Measurements from ENCODE around the gene MVP.
"Not testable (repeated sequence)": the region's sequence is repeated elsewhere in the genome, so short reads cannot be mapped to it uniquely, and the experiment has no call there.

The MVP gene

GRCh38 chr16:29815793-29816693, 4.2 kb upstream of the MVP start, which contains the start of gene PAGR1:
TSS of gene PAGR1 (plus strand) at chr16:29816152. CDS start at chr16:29816526, 374 bp downstream.
- DNase-seq, result peak; percentile 97

- DNase-seq, result no peak
Measured at GRCh38 chr16:29816694-29817441, 3.4 kb upstream of the MVP start.

- DNase-seq, result no peak
Measured at GRCh38 chr16:29818082-29818481, 2.2 kb upstream of the MVP start.

DNA sequence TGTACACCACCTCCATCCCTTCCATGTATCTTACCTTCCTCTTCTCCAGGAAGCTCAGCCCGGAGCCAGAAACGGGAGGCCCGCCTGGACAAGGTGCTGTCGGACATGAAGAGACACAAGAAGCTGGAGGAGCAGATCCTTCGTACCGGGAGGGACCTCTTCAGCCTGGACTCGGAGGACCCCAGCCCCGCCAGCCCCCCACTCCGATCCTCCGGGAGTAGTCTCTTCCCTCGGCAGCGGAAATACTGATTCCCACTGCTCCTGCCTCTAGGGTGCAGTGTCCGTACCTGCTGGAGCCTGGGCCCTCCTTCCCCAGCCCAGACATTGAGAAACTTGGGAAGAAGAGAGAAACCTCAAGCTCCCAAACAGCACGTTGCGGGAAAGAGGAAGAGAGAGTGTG, 756 bp upstream of the MVP start:
- DNase-seq, result no peak

DNA sequence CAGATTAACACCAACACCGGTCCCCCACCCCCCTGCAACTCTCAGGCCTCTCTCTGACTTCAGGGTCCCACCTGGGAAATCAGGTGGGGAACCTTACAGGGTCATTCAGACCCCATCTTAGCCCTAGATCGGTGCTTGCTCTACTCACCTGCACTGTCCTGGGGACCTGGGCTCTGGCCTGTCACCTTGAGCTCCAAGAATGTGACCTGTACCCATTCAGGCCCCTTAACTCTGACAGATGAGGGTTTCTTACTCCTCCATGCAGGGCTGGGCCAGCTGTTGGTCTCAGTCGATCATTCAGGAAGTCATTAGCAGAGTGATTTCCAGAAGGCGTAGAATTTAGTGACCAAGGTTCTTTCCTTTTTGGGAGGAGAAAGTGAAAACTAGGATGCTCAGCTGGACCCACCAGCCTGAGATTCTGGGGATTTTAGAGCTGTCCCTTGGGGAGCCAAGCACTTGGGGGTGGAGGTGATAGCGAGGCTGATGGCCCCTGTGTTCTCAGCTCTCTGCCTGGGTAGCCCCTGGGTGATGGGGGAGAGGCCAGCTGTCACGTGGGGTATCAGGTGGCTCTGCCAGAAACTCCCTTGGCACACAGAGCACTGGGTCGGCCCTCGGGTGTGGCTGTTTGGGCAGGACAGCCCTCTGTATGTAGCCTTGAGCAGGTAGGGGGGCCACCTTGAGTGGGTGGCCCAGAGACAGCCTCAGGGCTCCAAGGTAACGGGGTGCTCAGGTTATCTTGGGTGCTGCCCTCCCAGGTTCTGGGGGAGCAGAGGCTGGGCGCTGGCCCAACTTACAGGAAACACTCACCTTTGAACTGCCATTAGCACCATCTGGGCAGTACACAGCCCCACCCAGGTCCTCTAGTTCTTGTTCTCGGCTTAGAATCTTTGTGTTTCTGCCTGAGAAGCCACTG, 724 bp downstream of the MVP start:
- no peak for DNase-seq

DNA sequence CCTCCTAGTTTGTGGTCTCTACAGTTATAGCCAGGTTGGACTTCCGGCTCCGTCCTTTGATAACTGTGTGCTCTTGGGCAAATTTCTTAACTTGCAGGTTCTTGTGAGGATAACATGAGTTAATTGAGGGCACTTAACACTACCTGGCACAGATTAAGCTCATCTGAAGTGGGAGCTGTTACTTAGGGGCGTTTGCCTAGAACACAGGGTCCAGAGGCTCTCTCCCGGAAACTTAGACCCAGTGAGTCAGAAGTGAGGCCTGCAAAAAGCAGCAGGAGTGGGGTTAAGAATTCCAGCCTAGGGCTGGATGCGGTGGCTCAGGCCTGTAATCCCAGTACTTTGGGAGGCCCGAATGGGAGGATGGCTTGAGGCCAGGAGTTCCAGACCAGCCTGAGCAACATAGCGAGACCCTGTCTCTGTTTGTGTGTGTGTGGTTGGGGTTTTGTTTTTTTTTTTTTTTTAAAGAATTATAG, 1.4 kb downstream of the MVP start:
- no peak for DNase-seq

DNA sequence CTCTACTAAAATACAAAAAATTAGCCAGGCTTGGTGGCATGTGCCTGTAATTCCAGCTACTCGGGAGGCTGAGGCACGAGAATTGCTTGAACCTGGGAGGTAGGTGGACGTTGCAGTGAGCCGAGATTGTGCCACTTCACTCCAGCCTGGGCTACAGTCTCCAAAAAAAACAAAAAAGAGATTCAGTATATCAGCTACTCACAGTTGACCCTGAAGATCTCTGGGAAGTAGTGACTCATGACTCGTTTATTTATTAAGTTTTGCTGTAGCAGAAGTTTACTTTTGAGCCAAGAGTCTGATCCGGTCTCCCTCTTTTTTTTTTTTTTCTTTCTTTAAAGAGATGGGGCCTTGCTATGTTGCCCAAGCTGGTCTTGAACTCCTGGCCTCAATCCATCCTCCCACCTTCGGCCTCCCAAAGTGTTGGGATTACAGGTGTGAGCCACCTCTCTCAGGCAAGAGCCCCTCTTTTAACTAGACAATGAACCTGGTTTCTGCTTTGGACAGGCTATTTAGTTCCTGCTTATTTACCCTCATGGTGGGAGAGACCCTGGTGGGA, 4.4 kb downstream of the MVP start:
- no peak for DNase-seq

GRCh38 chr16:29825145-29826044, 5.1 kb downstream of the MVP start:
- no peak for DNase-seq

DNA sequence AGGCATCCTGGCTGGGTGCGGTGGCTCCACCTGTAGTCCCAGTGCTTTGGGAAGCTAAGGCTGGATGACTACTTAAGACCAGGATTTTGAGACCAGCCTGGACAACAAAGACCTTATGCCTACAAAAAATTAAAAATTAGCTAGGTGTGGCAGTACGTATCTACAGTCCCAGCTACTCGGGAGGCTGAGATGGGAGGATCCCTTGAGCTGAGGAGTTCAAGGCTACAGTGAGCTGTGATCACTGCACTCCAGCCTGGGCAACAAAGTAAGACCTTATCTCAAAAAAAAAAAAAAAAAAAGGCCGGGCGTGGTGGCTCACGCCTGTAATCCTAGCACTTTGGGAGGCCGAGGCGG, 6.1 kb downstream of the MVP start:
- no peak for DNase-seq

DNA sequence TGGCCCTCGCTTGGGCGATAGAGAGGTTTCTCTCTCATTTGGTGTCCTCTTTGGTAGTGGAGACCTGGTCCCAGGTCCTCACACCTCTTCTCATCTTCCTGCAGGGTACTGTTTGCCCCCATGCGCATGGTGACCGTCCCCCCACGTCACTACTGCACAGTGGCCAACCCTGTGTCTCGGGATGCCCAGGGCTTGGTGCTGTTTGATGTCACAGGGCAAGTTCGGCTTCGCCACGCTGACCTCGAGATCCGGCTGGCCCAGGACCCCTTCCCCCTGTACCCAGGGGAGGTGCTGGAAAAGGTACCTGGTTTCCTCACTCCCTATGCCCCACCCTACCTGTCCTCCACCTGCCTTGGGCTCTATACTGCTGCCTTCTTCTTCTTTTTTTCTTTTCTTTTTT, 10.5 kb downstream of the MVP start:
- DNase-seq, result no peak

- DNase-seq, result no peak
Measured at GRCh38 chr16:29831490-29831889, 11.2 kb downstream of the MVP start.

DNA sequence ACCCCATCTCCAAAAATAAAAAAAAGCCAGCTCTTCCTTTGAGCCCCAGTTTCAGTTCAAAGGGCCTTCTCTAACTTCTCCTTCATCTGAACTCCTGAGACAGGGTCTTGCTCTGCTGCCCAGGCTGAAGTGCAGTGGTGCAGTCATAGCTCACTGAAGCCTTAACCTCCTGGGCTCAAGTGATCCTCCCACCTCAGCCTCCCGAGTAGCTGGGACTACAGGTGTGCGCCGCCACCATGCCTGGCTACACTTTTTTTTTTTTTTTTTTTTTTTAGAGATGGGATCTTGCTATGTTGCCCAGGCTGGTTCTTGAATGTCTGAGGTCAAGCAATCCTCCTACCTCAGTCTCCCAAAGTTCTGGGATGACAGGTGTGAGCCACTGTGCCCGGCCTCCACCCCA, 13.0 kb downstream of the MVP start:
- not testable (repeated sequence) for DNase-seq

GRCh38 chr16:29834079-29834478, 13.8 kb downstream of the MVP start:
- DNase-seq, result no peak

DNA sequence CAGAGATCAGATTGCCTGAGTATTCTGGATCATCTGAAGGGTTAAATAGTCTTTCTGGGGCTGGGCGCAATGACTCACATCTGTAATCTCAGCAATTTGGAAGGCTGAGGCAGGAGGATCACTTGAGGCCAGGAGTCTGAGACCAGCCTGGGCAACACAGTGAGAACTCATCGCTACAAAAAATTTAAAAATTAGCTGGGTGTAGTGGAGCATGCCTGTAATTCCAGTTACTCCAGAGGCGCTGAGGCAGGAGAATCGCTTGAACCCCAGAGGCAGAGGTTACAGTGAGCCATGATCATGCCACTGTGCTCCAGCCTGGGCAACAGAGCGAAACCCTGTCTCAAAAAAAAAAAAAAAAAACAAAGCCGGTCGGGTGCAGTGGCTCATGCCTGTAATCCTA, 15.7 kb downstream of the MVP start:
- DNase-seq, result no peak

- DNase-seq, result no peak
Measured at GRCh38 chr16:29836623-29837022, 16.4 kb downstream of the MVP start.

DNA sequence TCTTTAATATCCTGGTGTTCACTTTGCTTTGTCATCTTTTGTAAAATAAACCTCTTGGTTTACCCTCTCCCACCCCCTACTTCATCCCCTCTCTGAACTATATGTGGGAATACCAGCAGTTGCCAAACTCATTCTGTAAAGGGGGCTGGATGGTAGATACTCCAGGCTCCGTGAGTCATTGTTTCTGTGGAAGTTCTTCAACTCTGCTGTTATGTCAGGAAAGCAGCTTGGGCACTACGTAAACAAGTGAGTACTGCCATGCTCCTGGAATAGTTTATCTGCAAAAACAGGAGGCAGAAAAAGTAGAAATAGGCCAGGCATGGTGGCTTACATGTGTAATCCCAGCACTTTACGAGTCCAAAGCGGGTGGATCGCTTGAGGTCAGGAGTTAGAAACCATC, 17.6 kb downstream of the MVP start:
- DNase-seq, result no peak

DNA sequence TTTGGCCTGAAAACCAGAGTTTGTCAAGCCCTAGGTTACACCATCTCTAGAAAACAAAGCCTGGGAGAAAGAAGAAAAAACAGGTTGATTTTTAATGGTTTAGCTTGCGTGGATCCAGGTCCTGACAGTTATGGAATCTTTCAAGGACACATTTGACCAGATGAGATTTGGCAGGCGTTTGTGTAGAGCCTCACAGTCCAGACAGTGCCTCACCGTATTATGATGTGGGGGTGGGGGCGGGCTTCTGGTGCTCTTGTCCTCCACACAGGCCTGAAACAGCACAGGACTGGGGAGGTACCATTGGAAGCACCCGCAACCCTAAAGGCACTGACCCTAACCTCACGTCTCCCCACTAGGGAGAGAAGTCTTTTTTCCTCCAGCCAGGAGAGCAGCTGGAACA, 19.6 kb downstream of the MVP start:
- no peak for DNase-seq

GRCh38 chr16:29840240-29840639, 20.0 kb downstream of the MVP start:
- no peak for DNase-seq

GRCh38 chr16:29841631-29842030, 21.4 kb downstream of the MVP start:
- DNase-seq, result no peak

DNA sequence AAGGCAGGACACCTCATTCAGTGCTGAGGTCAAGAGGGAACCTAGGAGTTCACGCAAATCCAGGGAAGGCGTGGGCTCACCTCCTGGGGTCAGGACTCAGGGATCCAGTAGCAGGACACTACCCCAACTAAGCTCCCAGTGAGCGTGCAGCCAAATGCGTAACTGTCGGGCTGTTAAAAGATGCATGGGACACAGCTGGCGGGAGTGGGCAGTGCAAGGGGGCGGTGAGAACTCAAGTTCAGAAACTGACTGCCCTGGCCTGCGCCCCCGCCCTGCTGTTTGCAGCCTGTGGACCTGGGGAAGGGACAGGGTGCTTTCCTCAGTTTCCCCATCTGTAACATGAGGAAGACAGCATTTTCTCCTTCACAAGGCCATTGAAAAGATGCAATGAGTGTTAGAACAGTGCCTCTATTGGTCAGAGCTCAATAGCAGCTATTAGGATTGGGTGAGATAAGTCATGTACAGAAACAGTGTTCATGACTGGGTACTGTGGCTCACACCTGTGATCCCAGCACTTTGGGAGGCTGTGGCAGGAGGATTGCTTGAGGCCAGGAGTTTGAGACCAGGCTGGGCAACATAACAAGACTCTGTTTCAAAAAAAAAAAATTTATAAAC, 22.6 kb downstream of the MVP start:
- DNase-seq, result no peak

- DNase-seq, result no peak
Measured at GRCh38 chr16:29843931-29844330, 23.7 kb downstream of the MVP start.
